ENCODE measurements around the gene CRYBB1.

The CRYBB1 gene

DNA sequence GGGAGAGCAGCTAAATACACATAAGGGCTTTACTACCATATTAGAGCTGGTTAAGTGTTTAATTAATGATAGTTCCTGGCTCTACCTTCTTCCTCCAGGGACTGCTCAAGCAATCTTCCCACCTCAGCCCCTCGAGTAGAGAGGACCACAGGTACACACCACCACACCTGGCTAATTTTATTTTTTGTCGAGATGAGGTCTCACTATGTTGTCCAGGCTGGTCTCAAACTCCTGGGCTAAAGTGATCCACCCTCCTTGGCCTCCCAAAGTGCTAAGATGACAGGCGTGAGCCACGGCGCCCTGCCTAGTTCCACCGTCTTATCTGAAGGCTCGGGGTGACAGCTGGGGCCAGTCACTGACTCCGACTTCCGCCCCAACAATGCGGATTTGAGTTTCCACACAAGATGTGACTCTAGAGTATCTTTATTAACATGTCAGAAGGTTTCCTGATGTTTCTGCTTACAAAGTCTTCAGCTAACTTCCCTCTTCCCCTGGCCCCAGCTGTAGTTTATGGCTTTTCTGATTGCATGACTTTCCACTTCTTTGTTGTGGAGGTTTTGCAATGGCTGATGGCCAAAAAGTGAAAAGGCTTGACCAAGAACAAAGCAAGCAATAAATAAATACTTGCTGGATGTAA, 44.7 kb downstream of the CRYBB1 start:
- Histone ChIP-seq H3K36me3 (ENCODE audit: insufficient read depth, low read length) (no peaks in the 10 kb centered on the region), H3K9me3 (ENCODE audit: low read depth, low read length) (no peaks in the 10 kb centered on the region), H3K4me3 (no peak overlapping the region), H3K9ac (ENCODE audit: insufficient read length) (no peak overlapping the region), H3K27ac (no peak overlapping the region)
- TF ChIP-seq FOXP2 (optimal IDR thresholded peaks at IDR 0.05; ENCODE audit: control extremely low read depth, extremely low read length, insufficient read depth) (no peak), EZH2 (IDR thresholded peaks at IDR 0.05) (no peak), POLR2AphosphoS5 (IDR thresholded peaks at IDR 0.05; ENCODE audit: borderline replicate concordance, low read depth, low read length) (no peak)
- DNase-seq (ENCODE audit: low read depth, low spot score) = no peak

GRCh38 chr22:26570864-26571525, 46.8 kb downstream of the CRYBB1 start:
- no peak for DNase-seq (ENCODE audit: low read depth, low spot score)
- H3K27ac ChIP-seq = no peak overlapping the region

DNA sequence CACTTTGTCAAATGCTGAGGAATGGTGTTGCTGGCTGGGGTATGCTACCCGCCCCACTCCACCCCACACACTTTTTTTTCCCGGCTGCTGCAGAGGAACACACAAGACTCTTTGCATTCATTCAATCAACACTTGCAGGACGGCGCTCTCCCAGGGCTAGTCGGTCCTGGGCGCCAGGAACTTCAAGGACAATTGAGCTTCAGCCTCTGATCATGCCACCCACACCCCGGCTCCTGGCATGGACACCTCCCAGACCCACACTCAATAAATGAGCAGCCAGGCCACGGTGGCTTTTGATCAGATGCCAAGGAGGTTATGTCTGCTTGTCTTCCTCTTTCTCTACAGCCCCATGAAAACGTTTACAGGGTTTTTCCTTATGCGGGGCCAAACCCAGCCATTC, 47.7 kb downstream of the CRYBB1 start:
- TF ChIP-seq POLR2AphosphoS5 (IDR thresholded peaks at IDR 0.05; ENCODE audit: borderline replicate concordance, low read depth, low read length) (no peak), FOXP2 (optimal IDR thresholded peaks at IDR 0.05; ENCODE audit: control extremely low read depth, extremely low read length, insufficient read depth) (no peak), EZH2 (IDR thresholded peaks at IDR 0.05) (no peak)
- Histone ChIP-seq H3K9me3 (ENCODE audit: low read depth, low read length) (no peaks in the 10 kb centered on the region), H3K27ac (no peak overlapping the region), H3K4me3 (no peak overlapping the region), H3K36me3 (ENCODE audit: insufficient read depth, low read length) (no peaks in the 10 kb centered on the region), H3K9ac (ENCODE audit: insufficient read length) (no peak overlapping the region)
- no peak for DNase-seq (ENCODE audit: low read depth, low spot score)

More at GRCh38 chr22:26570864-26571525, 46.8 kb downstream of the CRYBB1 start:
- no peak for TF ChIP-seq POLR2AphosphoS5 (IDR thresholded peaks at IDR 0.05; ENCODE audit: borderline replicate concordance, low read depth, low read length)
- Histone ChIP-seq H3K36me3 (ENCODE audit: insufficient read depth, low read length) (no peaks in the 10 kb centered on the region), H3K9ac (ENCODE audit: insufficient read length) (no peak overlapping the region), H3K9me3 (ENCODE audit: low read depth, low read length) (no peaks in the 10 kb centered on the region), H3K4me3 (no peak overlapping the region)

DNA sequence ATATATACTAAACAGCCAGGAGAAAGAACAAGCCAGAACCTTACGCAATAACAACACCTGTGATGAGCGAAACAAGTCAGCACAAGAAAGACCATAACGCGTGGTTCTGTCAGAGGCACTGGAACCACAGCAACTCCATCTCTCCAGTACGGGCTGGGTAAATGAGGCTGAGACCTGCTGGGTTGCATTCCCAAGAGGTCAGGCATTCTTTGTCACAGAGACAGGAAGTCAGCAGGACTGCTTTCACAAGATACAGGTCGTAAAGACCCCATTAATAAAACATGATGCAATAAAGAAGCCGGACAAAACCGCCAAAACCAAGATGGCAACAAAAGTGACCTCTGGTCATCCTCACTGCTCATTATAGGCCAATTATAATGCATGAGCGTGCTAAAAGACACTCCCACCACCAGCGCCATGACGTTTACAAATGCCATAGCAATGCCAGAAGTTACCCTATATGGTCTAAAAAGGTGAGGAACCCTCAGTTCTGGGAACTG, 49.6 kb downstream of the CRYBB1 start:
- no peak for TF ChIP-seq EZH2 (IDR thresholded peaks at IDR 0.05)
- no peak for TF ChIP-seq FOXP2 (optimal IDR thresholded peaks at IDR 0.05; ENCODE audit: control extremely low read depth, extremely low read length, insufficient read depth)
- TF ChIP-seq POLR2AphosphoS5 (IDR thresholded peaks at IDR 0.05; ENCODE audit: borderline replicate concordance, low read depth, low read length) = no peak
- H3K27ac ChIP-seq = no peak overlapping the region
- no peak for DNase-seq (ENCODE audit: low read depth, low spot score)
- no peaks in the 10 kb centered on the region for H3K9me3 ChIP-seq (ENCODE audit: low read depth, low read length)
- H3K4me3 ChIP-seq = no peak overlapping the region
- no peak overlapping the region for H3K9ac ChIP-seq (ENCODE audit: insufficient read length)
- H3K36me3 ChIP-seq (ENCODE audit: insufficient read depth, low read length) = no peaks in the 10 kb centered on the region

GRCh38 chr22:26567610-26568009, 50.2 kb downstream of the CRYBB1 start:
- Histone ChIP-seq H3K9me3 (ENCODE audit: low read depth, low read length) (no peaks in the 10 kb centered on the region), H3K9ac (ENCODE audit: insufficient read length) (no peak overlapping the region), H3K4me3 (no peak overlapping the region), H3K36me3 (ENCODE audit: insufficient read depth, low read length) (no peaks in the 10 kb centered on the region), H3K27ac (no peak overlapping the region)
- TF ChIP-seq FOXP2 (optimal IDR thresholded peaks at IDR 0.05; ENCODE audit: control extremely low read depth, extremely low read length, insufficient read depth) (no peak), POLR2AphosphoS5 (IDR thresholded peaks at IDR 0.05; ENCODE audit: borderline replicate concordance, low read depth, low read length) (no peak), EZH2 (IDR thresholded peaks at IDR 0.05) (no peak)
- DNase-seq (ENCODE audit: low read depth, low spot score) = no peak

DNA sequence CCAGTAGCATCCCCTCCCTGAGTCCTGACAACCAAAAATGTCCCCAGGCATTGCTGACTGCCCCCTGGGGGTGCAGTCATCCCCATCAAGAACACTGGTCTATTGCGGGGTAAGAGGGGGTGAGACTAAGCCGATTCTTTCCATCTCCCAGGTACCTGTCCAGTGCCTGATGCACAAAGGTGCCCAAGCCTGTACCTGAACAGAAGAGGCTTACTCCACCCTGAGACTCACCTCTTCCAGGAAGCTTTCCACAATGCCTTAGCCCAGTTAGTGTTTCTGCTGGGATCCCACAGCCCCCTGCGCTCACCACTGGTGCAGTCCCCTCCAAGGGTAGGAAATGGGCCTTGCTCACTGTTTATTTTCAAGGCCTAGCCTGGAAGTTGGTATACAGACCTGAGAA, 50.8 kb downstream of the CRYBB1 start:
- no peaks in the 10 kb centered on the region for H3K36me3 ChIP-seq (ENCODE audit: insufficient read depth, low read length)
- H3K9ac ChIP-seq (ENCODE audit: insufficient read length) = no peak overlapping the region
- H3K9me3 ChIP-seq (ENCODE audit: low read depth, low read length) = no peaks in the 10 kb centered on the region
- H3K27ac ChIP-seq = no peak overlapping the region
- H3K4me3 ChIP-seq = no peak overlapping the region
- no peak for DNase-seq (ENCODE audit: low read depth, low spot score)
- TF ChIP-seq EZH2 (IDR thresholded peaks at IDR 0.05) = no peak
- no peak for TF ChIP-seq FOXP2 (optimal IDR thresholded peaks at IDR 0.05; ENCODE audit: control extremely low read depth, extremely low read length, insufficient read depth)
- TF ChIP-seq POLR2AphosphoS5 (IDR thresholded peaks at IDR 0.05; ENCODE audit: borderline replicate concordance, low read depth, low read length) = no peak

GRCh38 chr22:26565889-26566288, 51.9 kb downstream of the CRYBB1 start:
- Histone ChIP-seq H3K4me3 (no peak overlapping the region), H3K36me3 (ENCODE audit: insufficient read depth, low read length) (no peaks in the 10 kb centered on the region), H3K27ac (no peak overlapping the region), H3K9me3 (ENCODE audit: low read depth, low read length) (no peaks in the 10 kb centered on the region), H3K9ac (ENCODE audit: insufficient read length) (no peak overlapping the region)
- no peak for DNase-seq (ENCODE audit: low read depth, low spot score)
- TF ChIP-seq FOXP2 (optimal IDR thresholded peaks at IDR 0.05; ENCODE audit: control extremely low read depth, extremely low read length, insufficient read depth) (no peak), EZH2 (IDR thresholded peaks at IDR 0.05) (no peak), POLR2AphosphoS5 (IDR thresholded peaks at IDR 0.05; ENCODE audit: borderline replicate concordance, low read depth, low read length) (no peak)

DNA sequence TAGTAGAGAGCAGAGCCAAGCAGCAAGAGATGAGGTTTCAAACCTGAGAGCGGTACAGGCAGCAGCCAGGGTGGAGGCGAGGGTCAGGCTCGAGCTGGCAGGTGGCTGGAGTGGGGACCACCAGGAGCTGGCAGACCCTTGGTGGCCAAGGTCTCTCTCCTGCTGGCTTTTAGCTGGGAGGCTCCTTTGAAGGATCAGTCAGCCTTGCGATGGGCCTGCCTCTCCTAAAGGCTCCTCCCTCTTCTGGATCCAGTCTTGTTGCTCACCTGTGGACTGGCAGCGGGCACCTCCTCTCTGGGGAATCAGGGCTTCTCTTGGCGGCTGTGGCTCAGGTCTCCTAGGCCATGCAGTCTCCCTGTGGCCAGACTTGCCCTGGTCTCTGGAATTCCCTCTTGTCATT, 52.6 kb downstream of the CRYBB1 start:
- TF ChIP-seq EZH2 (IDR thresholded peaks at IDR 0.05) (no peak), POLR2AphosphoS5 (IDR thresholded peaks at IDR 0.05; ENCODE audit: borderline replicate concordance, low read depth, low read length) (no peak), FOXP2 (optimal IDR thresholded peaks at IDR 0.05; ENCODE audit: control extremely low read depth, extremely low read length, insufficient read depth) (no peak)
- Histone ChIP-seq H3K36me3 (ENCODE audit: insufficient read depth, low read length) (no peaks in the 10 kb centered on the region), H3K9ac (ENCODE audit: insufficient read length) (no peak overlapping the region), H3K9me3 (ENCODE audit: low read depth, low read length) (no peaks in the 10 kb centered on the region), H3K27ac (no peak overlapping the region), H3K4me3 (no peak overlapping the region)
- DNase-seq (ENCODE audit: low read depth, low spot score) = no peak
